PC-3 (cell line): ENCODE results near the gene RNF126. TPM values are rescaled to one million over a fixed set of nuclear protein-coding genes. Genes with fewer than 3 reads are reported as not detected.
"Not testable (repeated sequence)": the region's sequence is repeated elsewhere in the genome, so short reads cannot be mapped to it uniquely, and the experiment has no call there.

Experiments used
- ATAC-seq: fragments of 200-7000 bp; cut with Tn5 transposase; 2 replicates; pipeline ENCODE4 v1.9.1; 2020; ENCODE audit warnings: mild to moderate bottlenecking, moderate library complexity
- BruUV-seq: library from RNA; stranded (reverse); fragments of 400-500 nt; replicated peaks from 2 replicates; lab custom pipeline; 2021; lab: Mats Ljungman, UMichigan
- CTCF ChIA-PET: fragments of 300-600 bp; sonication (Branson Sonifier 250); formaldehyde crosslinking; loops from one replicate; lab custom pipeline; 2022; ENCODE audit warnings: antibody characterized with exemption; lab: Charles Lee
- POLR2A ChIA-PET: fragments of 300-600 bp; sonication (Branson Sonifier 250); formaldehyde crosslinking; loops from one replicate; lab custom pipeline; 2022; ENCODE audit warnings: antibody characterized with exemption; ENCODE audit not compliant: unreplicated experiment; lab: Charles Lee
- DNase-seq: peaks from one replicate; pipeline ENCODE4 v3.0.0-alpha.2; 2015
- H2AFZ ChIP-seq: fragments of 300-600 bp; sonication (generic); 2 replicates; pipeline ENCODE4 v1.6.0; 2016; ENCODE audit warnings: antibody characterized with exemption, low read length
- H3F3A ChIP-seq: fragments of 300-600 bp; sonication (generic); one replicate; pipeline ENCODE4 v1.6.0; 2017; ENCODE audit warnings: antibody characterized with exemption, low read length, control low read depth, mild to moderate bottlenecking; ENCODE audit not compliant: unreplicated experiment
- H3K27ac ChIP-seq: fragments of 300-600 bp; sonication (generic); 2 replicates; pipeline ENCODE4 v1.5.1; 2016; ENCODE audit warnings: mild to moderate bottlenecking, low read length
- H3K27me3 ChIP-seq: fragments of 300-600 bp; sonication (generic); 2 replicates; pipeline ENCODE4 v1.6.1; 2016; ENCODE audit warnings: low read length, mixed read lengths
- H3K36me3 ChIP-seq: fragments of 300-600 bp; sonication (generic); 2 replicates; pipeline ENCODE4 v1.6.1; 2016; ENCODE audit warnings: low read depth, mixed run types, low read length, mixed read lengths
- H3K4me1 ChIP-seq: fragments of 300-600 bp; sonication (generic); 2 replicates; pipeline ENCODE4 v1.5.1; 2016; ENCODE audit warnings: low read length; ENCODE audit not compliant: insufficient read depth
- H3K4me2 ChIP-seq: fragments of 300-600 bp; sonication (generic); 2 replicates; pipeline ENCODE4 v1.6.0; 2016; ENCODE audit warnings: low read length
- H3K4me3 ChIP-seq: fragments of 300-600 bp; sonication (generic); 2 replicates; pipeline ENCODE4 v1.5.1; 2016; ENCODE audit warnings: mild to moderate bottlenecking, low read length, mixed read lengths
- H3K79me2 ChIP-seq: fragments of 300-600 bp; sonication (generic); 2 replicates; pipeline ENCODE4 v1.6.1; 2017; ENCODE audit warnings: low read length, mixed read lengths
- H3K9ac ChIP-seq: fragments of 300-600 bp; sonication (generic); 2 replicates; pipeline ENCODE4 v1.6.0; 2016; ENCODE audit warnings: mild to moderate bottlenecking, low read length
- H3K9me2 ChIP-seq: fragments of 300-600 bp; sonication (generic); replicated peaks from 2 replicates; pipeline ENCODE4 v1.6.1; 2016; ENCODE audit warnings: mixed run types, low read length, mixed read lengths
- H3K9me3 ChIP-seq: fragments of 300-600 bp; sonication (generic); 2 replicates; pipeline ENCODE4 v1.6.1; 2016; ENCODE audit warnings: low read length, mixed read lengths
- H4K20me1 ChIP-seq: fragments of 300-600 bp; sonication (generic); 2 replicates; pipeline ENCODE4 v1.6.1; 2016; ENCODE audit warnings: low read length, mixed read lengths
- CTCF ChIP-seq: fragments of 300-600 bp; sonication (generic); conservative IDR thresholded peaks from 2 replicates; pipeline ENCODE4 v1.5.1; 2017; ENCODE audit warnings: antibody characterized with exemption, low read depth, mild to moderate bottlenecking, low read length
- EZH2 ChIP-seq: fragments of 300-600 bp; sonication (generic); IDR thresholded peaks from one replicate; pipeline ENCODE4 v1.6.1; 2017; ENCODE audit warnings: antibody characterized with exemption, mild to moderate bottlenecking, low read length; ENCODE audit not compliant: unreplicated experiment
- EZH2phosphoT487 ChIP-seq: fragments of 300-600 bp; sonication (generic); IDR thresholded peaks from 2 replicates; pipeline ENCODE4 v1.6.1; 2018; ENCODE audit warnings: mild to moderate bottlenecking, antibody characterized with exemption, low read length, borderline replicate concordance
- intact Hi-C: fragments of 100-400 bp; cut with micrococcal nuclease; formaldehyde crosslinking; loops from 2 replicates; pipeline ENCODE4 v1.9.0; 2023
- total RNA-seq: library from RNA; depleted of rRNA; stranded (reverse); fragments of >200 nt; gene quantifications from 2 replicates; pipeline ENCODE4 v1.2.3, GENCODE V29; 2014

Gene RNF126
- total RNA-seq, 1 experiment from 2014 or later = 86.4 TPM

GRCh38 chr19:704447-704741 is 41.4 kb upstream of the RNF126 start:
- Histone ChIP-seq H2AFZ (no peak overlapping the region), H3K79me2 (no peaks in the 10 kb centered on the region), H3K36me3 (no peaks in the 10 kb centered on the region), H3K9me3 (no peaks in the 10 kb centered on the region), H3F3A (no peaks in the 10 kb centered on the region), H3K27me3 (no peaks in the 10 kb centered on the region), H3K4me1 (no peaks in the 10 kb centered on the region), H3K9ac (no peak overlapping the region), H3K4me3 (no peak overlapping the region), H4K20me1 (no peaks in the 10 kb centered on the region), H3K27ac (no peak overlapping the region), H3K9me2 (no peaks in the 10 kb centered on the region), H3K4me2 (no peak overlapping the region)
- CTCF ChIA-PET = no interaction called here
- ATAC-seq (no peak), DNase-seq (no peak)
- POLR2A ChIA-PET = no interaction called here
- intact Hi-C loops = no loop called here
- TF ChIP-seq CTCF (no peak), EZH2 (no peak), EZH2phosphoT487 (no peak)
- no TSS peak for BruUV-seq

- Histone ChIP-seq H4K20me1 (no peaks in the 10 kb centered on the region), H3K9ac (no peak overlapping the region), H3K9me3 (no peaks in the 10 kb centered on the region), H3K4me3 (no peak overlapping the region), H3K36me3 (no peaks in the 10 kb centered on the region), H3K27ac (no peak overlapping the region), H3K4me1 (no peaks in the 10 kb centered on the region), H3F3A (no peaks in the 10 kb centered on the region), H2AFZ (no peak overlapping the region), H3K27me3 (no peaks in the 10 kb centered on the region), H3K9me2 (no peaks in the 10 kb centered on the region), H3K79me2 (no peaks in the 10 kb centered on the region), H3K4me2 (no peak overlapping the region)
- CTCF ChIA-PET = no interaction called here
- no peak for TF ChIP-seq EZH2phosphoT487
- TF ChIP-seq EZH2 = no peak
- TF ChIP-seq CTCF = no peak
- intact Hi-C loops = no loop called here
- POLR2A ChIA-PET = no interaction called here
- peak; percentile 57 for DNase-seq
- ATAC-seq = peak; percentile 58
- no TSS peak for BruUV-seq
Measured at GRCh38 chr19:703651-704446, 40.8 kb upstream of the RNF126 start.

DNA sequence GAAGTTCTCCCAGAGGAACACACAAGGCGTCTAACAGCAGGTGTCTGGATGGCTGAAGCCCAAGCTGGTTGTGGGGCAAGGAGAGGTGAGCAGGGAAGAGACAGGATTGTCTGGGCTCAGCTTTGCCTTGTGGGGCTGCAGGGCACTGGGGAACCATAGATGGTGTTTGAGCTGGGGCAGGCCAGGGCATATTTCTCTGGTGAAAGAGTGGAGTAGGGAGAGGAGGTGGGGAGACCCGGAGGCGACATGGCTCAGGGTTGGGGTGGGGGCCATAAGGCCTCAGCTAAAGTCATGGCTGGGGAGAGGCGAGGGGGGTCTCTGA is 40.3 kb upstream of the RNF126 start:
- ATAC-seq = no peak
- DNase-seq = no peak
- CTCF ChIA-PET = no interaction called here
- H3K27ac ChIP-seq = no peak overlapping the region
- H3K36me3 ChIP-seq = no peaks in the 10 kb centered on the region
- H3K9me3 ChIP-seq = no peaks in the 10 kb centered on the region
- H2AFZ ChIP-seq = no peak overlapping the region
- intact Hi-C loops = no loop called here
- no peaks in the 10 kb centered on the region for H4K20me1 ChIP-seq
- H3K27me3 ChIP-seq = no peaks in the 10 kb centered on the region
- no peaks in the 10 kb centered on the region for H3F3A ChIP-seq
- H3K4me3 ChIP-seq = no peak overlapping the region
- POLR2A ChIA-PET = no interaction called here
- no peak overlapping the region for H3K4me2 ChIP-seq
- TF ChIP-seq EZH2 (no peak), CTCF (no peak), EZH2phosphoT487 (no peak)
- no peaks in the 10 kb centered on the region for H3K9me2 ChIP-seq
- no peaks in the 10 kb centered on the region for H3K4me1 ChIP-seq
- BruUV-seq = no TSS peak
- no peak overlapping the region for H3K9ac ChIP-seq
- H3K79me2 ChIP-seq = no peaks in the 10 kb centered on the region

GRCh38 chr19:702847-703246 is 39.8 kb upstream of the RNF126 start:
- H3F3A ChIP-seq, H3K4me2 ChIP-seq, H3K4me1 ChIP-seq, POLR2A ChIA-PET, H3K9me2 ChIP-seq, H3K27ac ChIP-seq, H3K79me2 ChIP-seq, DNase-seq, H3K36me3 ChIP-seq, H3K9me3 ChIP-seq, H3K4me3 ChIP-seq, ATAC-seq, H3K9ac ChIP-seq, H2AFZ ChIP-seq, H4K20me1 ChIP-seq, CTCF ChIA-PET, H3K27me3 ChIP-seq, intact Hi-C loops, BruUV-seq: not testable (repeated sequence)
